ENCODE results near the gene RAPGEF4.

RAPGEF4 gene

DNA sequence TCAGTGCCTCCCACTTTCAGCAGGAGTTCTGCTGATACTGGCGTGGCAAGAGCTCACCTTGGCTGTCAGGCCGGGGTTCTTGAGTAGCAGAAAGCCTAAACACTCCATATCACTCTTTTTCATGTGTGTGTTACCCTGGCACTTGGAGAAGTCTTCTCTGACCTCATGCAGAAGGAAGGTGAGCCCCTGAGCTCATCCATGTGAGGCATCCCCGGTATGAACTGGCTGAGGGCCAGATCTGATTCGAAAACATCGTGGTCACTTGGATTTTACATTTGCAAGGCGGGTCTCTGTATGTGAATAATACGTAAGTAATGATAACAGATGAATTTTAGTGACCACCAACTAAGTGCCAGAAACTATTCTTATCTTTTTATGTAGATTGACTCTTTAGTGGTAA is 93.6 kb downstream of the RAPGEF4 start:
- no peak for ATAC-seq

DNA sequence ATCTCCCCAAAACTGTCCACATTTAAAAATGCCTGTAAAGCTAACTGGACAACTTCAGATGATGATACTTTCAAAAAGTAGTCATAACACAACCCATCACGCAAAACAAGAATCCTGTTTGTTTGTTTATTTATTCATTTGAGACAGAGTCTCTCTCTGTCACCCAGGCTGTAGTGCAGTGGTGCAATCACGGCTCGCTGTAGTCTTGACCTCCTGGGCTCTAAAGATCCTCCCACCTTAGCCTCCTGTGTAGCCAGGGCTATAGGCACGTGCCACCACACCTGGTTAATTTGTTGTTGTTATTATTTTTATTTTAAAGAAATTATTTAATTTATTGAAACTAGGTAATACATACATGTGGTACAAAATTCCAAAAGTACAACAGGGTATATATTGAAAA is 94.8 kb downstream of the RAPGEF4 start:
- no peak for ATAC-seq

DNA sequence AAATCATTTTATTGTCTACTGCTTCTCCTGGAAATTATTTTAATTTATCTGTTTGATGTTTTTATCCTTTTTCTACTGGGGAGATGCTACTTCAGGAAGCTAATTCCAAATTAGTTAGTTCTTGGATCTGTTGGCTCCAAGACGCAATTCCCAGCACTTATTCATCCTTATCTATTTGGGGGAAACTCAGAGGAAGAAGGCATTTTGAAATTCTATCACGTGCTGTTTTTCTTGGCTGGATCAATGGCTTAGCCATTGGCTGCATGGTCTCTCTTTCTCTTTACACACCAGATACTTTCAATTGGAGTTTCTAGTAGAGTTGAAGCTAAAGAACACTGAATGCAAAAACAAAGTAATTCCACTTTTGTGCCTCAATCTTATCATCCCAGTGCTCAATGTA is 98.3 kb downstream of the RAPGEF4 start:
- ATAC-seq, result no peak

DNA sequence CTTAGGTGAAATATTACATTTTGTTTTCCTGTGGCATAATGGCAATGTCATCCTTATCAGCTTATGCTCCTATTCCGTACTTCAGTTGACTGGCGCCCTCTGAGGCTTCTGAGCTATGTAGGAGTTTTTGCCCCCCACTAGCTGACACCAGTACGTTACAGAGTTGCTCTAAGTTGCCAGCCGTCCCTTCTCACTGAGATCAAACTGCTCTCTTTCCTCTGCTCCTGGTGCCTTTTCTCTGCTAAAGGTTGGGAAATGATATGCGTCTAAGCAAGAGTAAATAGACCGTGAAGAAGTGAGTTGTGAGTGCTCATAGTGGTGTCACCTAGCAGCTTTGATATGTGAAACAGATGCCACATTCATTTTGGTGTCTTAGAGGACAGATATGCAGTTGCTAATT is 99.2 kb downstream of the RAPGEF4 start:
- no peak for ATAC-seq

DNA sequence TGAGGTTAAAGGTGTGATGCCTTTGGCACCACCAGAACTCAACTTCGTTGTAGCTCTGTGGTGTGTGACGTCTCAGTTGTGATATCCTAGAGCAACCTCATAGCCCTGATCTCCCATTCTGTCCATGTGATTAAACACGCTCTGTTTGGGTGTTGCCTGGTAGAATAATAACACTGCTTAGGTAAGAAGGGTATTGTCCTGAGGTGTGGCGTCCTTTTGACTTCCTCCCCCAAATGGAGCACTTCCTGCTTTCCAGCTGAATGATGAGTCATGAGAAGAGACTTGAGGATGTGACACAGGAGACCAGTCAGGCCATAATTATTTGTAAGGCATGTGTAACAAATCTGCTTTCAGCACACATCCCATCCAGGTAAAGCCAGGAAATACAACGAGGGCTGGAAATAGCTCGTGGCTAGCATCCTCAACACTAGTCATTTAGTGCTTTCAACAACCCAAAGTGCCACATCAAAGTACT is 100.7 kb downstream of the RAPGEF4 start:
- no peak for ATAC-seq

DNA sequence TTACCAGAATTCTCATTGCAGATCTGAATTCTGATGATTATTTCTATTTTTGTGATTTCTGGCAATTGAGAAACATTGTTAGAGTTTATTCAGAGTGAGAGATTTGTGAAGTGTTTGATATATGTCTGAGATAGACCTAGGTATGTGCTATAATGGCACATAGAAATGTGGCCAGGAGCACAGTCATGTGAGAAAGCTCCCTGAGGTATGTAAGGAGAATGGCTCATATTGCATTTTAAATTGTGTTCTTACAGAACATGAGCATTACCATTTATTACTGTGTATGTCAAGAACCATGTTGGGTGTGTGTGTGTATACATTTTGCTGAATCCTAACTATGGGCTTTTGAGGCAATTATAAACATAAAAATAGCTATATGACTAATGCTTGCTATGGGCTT is 101.2 kb downstream of the RAPGEF4 start:
- ATAC-seq, result no peak

- no peak for ATAC-seq
Measured at GRCh38 chr2:172839446-172839845, 103.8 kb downstream of the RAPGEF4 start.

DNA sequence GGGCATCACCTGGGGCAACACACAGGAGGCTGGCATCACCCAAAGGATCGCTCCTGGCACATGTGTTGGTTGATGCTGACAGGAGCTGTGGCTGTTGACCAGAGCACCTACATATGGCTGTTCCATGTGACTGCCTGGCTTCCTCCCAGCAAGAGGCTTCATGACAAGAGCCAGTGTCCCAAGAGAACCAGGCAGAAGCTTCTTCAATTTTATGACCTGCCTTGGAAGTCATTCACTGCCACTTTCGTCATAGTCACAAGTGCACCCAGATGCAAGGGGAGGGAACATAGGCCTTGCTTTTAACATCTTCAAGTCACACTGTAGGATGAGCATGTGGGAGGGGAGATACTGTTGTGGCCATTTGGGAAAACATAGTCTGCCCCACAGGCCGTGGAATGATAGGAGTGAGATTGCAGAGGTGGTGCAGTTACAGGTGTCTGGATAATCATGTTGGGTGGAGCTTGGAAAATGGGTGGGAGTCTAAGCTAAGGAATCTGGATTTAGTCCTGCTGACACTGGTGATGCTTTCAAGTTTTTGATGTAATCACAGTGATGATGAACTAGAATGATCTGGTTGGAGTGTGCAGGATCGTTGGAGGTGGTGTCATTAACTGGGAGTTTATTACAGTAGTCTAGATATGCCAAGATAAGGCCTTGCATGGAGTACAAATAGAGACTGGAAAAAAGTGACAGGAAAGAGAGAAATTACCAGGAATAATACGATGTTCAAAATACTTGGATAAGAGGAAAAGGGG is 107.0 kb downstream of the RAPGEF4 start:
- no peak for ATAC-seq

GRCh38 chr2:172843266-172843582 is 107.6 kb downstream of the RAPGEF4 start:
- ATAC-seq, result no peak

GRCh38 chr2:172843902-172844715 is 108.5 kb downstream of the RAPGEF4 start:
- ATAC-seq, result no peak

DNA sequence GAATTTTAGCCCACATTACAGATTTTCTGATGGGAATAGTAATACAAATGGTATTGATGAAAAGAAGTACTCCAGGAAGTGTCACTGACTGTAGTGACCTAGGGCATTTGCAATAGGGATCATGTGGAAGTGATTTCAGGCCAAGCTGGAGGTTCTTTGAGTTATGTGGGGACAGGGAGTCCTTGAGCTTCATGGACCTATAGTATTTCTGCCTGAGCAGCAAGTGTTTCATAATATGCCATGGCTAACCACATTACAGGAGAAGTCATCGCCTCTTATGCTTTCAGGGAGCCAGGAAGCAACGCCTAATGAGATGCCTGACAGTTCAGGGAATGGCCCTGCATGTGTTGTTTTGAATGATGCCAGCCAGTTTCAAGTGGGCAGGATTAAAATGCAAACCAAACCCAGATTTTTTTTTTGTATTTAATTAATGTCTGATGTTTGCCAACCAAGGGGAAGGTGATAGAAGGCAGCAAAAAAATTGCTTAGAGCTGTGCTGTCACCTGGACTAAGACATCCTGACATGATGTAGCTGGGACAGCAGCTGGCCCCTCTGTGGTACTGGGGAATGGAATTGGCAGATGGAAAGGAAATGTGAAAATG is 109.5 kb downstream of the RAPGEF4 start:
- ATAC-seq, result no peak

GRCh38 chr2:172846551-172846950 is 110.9 kb downstream of the RAPGEF4 start:
- no peak for ATAC-seq

- no peak for ATAC-seq
Measured at GRCh38 chr2:172847188-172847587, 111.5 kb downstream of the RAPGEF4 start.

DNA sequence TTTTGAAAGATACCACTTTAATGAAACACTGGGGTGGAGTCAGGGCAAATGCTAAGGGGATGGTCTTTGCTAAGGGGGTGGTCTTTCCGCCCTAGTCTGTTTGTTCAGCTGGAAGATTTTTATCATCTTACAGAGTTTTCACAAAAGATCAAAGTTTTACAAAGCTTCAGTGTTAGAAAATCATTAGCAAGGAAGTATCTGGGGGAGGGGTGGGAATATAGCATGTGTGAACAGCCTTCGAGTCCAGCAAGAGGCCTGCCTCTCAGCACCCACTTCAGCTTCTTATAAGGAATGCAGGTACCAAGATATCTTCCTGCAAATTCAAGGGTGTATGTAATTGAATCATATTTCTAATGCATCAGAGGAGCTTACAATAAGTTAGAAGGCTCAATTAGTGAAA is 112.9 kb downstream of the RAPGEF4 start:
- no peak for ATAC-seq

DNA sequence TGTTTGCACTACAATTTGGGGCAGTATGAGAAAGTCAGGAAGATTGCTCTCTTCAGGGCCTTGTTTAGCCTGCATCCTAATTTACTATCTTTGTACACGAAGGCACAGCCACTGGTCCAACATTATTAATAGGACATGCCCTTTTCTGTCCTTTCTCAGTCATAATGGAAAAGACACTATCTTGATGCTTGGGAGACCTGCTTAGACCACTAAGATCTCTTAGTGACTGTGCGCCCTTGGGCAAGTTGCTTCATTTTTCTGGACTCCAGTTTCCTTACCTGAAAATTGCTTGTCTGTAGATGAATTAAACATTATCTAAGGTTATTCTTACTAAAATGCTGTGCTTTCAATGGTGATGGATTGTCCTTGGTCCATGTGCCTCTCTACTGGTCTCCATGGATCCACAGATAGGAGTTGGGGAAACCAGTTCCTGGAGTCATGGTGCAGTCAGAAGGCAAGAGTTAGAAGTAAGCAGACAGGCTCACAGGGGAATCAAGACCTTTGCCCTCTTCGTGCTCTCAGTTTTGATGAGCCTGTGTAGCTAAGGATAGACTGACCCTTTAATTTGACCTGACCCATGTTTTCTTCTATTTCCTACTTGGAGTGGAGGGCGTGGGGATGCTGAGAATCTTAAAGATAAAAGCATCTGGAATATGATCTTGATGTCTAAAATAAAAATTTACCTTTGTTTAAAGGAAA is 114.0 kb downstream of the RAPGEF4 start:
- no peak for ATAC-seq

DNA sequence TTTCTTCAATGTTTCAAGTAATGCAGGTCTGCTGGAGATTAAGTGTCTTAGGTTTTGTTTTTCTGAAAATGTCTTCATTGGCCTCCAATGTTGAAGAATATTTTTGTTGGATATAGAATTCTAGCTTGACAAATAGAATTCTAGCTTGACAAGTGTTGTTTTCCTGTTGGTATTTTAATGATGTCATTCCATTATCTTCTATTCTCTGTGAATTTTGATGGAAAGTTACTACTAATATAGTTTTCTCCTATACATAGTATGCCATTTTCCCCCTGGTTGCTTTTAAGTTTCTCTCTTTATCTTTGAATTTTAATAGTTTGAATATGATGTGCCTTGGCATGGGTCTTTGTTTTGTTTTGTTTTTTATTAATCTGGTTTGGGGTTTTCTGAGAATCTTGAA is 119.9 kb downstream of the RAPGEF4 start:
- ATAC-seq, result no peak

GRCh38 chr2:172856606-172857005 is 121.0 kb downstream of the RAPGEF4 start:
- ATAC-seq, result no peak

DNA sequence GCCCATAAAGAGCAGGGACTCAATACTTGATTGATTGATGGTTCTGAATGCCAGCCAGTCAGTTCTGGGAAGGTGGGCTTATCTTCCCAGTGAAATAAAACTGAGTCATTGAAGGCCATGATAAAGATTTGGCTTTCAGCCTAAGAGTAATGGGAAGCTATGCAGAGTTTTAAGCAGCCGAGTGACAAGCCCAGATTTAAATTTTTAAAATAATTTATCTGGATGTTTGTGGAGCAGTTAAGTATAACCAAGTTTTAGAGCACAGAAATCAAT is 122.8 kb downstream of the RAPGEF4 start:
- no peak for ATAC-seq

DNA sequence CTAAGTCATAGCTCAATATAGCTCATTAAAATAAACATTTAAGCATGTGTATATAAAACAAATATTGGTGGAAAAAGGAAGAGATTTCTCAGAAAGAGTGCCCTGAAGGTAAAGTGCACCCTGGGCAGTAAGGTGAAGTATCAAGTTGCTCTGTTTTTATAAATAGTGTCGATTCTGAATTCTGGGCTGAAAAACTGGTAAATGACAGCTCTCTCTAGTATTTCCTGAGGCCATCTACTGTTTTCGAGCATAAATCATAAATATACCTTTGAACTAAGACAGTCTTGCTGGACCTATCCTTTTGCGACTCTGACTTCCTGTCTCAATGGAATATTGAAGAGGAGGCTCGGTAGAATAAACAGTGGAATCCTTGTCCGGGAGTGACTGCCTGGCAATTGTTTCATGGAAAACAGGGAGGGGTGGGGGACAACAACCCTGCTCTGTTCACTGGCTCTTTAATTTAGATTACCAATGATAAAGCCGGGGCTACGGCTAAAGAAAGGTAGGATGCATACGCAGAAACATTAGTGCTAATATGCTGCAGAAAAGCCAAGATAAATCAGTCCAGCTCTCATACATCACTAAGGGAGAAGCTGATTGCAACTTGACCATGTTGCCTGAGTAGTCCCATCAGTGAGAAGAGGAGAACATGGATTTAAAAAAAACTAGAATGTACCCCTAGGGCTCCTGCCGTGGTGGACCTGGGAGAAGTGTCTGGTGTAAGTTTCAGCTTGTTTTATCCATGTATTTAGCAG is 124.1 kb downstream of the RAPGEF4 start:
- ATAC-seq, result no peak

GRCh38 chr2:172860336-172860707 is 124.7 kb downstream of the RAPGEF4 start:
- no peak for ATAC-seq

DNA sequence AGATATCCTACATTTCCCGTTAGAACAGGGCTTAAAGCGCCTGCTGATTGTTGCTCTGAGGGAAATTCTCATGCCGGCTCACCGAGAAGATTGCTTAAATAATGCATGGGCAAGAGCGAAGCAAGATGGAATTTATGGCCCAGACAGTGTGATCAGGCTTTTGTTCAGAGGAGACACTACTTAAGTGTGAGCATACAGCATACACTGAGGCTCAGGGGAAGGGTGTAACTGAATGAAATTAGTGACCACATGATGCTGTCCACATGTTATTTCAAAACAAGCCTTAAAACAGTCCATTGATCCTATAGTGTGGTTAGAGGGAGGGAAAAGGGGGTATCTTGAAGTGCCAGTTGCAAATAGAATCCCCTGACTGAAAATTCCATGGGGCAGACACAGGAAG is 125.5 kb downstream of the RAPGEF4 start:
- no peak for ATAC-seq

- ATAC-seq, result no peak
Measured at GRCh38 chr2:172861656-172862476, 126.2 kb downstream of the RAPGEF4 start.
